Stimulated activated CD4-positive, alpha-beta T cell treated with anti-CD3 and anti-CD28 coated beads, Interleukin-15, amount 100 ng/mL, for 48 hours (primary cell): ENCODE results near the gene AGXT2.
"Not testable (repeated sequence)": the region's sequence is repeated elsewhere in the genome, so short reads cannot be mapped to it uniquely, and the experiment has no call there.

Source experiments
- DNase-seq, 2 donors: peaks; one replicate each; pipeline ENCODE4 v3.0.0-alpha.2; 2020; ENCODE audit warnings: low read depth in 2 of 2

The AGXT2 gene

DNA sequence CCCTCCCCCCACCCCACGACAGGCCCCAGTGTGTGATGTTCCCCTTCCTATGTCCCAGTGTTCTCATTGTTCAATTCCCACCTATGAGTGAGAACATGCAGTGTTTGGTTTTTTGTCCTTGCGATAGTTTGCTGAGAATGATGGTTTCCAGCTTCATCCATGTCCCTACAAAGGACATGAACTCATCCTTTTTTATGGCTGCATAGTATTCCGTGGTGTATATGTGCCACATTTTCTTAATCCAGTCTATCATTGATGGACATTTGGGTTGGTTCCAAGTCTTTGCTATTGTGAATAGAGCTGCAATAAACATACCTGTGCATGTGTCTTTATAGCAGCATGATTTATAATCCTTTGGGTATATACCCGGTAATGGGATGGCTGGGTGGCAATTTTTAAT, 76.1 kb downstream of the AGXT2 start:
- DNase-seq = not testable (repeated sequence)

DNA sequence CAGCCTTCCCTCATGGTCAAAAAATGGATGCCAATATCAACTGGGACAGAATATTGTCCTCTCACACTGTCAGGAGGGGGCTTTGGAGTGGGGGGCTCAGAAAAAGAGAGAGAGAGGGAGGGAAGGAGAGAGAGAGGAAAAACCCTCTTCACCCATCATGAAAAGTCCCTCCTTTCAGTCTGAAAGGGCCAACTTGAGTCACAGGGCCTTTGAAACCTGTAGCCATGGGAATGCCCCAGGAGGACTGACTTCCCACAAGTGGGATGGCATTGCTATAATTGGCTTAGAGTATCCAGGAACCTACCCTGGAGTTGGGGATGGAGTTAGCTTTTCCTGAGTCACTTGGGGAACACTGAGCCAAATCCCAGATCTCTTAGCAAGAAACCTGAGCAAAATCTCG, 77.2 kb downstream of the AGXT2 start:
- no peak for DNase-seq

DNA sequence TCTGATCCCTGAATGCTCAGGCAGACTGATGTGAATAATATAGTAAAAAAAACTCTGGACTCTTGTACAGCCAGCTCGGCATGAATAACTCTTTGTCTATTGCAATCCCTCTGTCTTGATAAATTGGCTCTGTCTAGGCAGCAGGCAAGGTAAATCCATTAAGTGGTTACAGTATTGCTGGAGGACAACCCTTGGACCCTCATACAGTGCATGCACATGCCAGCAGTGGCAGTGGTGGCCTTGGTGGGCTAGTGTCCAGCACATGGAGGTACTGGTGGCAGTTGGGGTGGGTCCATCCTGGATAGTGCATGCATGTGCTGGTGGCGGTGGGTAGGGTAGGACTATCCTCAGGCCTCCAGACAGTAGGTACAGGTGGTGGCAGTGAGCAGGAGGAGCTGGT, 79.5 kb downstream of the AGXT2 start:
- no peak for DNase-seq

- DNase-seq = no peak
These were observed 80.2 kb downstream of the AGXT2 start for GRCh38 chr5:34967540-34967939.

GRCh38 chr5:34959323-34959722, 88.4 kb downstream of the AGXT2 start:
- peak in 1 of 2 donors; percentile 2 for DNase-seq

DNA sequence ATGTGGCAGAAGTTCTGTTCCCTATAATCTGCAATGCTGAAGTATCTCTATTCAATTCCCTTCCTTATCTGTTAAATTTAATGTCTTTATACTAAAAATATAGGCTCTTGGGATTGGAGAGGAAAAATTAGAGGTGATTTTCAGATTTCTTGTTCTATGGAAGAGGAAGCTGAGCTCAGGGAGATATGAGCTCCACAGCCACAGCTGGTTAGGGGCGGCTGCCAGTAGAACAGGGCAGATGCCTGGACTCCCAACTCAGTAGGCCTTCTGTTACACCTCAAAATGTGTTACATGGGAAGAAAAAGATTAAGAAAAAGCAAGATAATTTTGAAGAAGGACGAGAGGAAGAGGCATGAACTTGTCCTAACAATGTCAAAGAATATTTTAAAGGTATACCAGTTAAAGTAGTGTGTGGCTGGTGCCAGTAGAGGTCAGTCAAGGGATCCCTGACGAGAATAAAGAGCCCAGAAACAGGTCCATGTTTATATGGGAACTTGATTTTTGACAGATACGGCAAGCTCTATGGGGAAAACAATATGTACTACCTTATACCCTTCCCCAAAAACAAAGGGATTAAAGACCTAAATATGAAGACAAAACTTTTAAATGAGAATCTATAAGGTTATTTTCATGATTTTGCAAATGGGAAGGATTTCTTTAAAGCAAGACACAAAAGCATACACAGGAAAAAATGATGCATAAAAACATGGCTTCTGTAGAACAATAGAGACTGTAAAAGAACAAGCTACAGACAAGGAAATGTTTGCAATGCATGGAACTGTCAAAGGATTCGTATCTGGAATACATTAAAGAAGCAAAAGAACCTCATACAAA, 89.7 kb downstream of the AGXT2 start:
- DNase-seq = peak in 1 of 2 donors; percentile 2

- no peak for DNase-seq
These were observed 90.4 kb downstream of the AGXT2 start for GRCh38 chr5:34957321-34957720.
